ENCODE data around the gene TSPAN32. TPM values are rescaled to one million over a fixed set of nuclear protein-coding genes. Genes with fewer than 3 reads are reported as not detected.

The TSPAN32 gene
- total and polyA plus RNA-seq, 10 of the 15 experiments (the other 5 are each of a cell fraction or from before 2014, with no cell fraction given) = 0.08 TPM; not detected in 9

DNA sequence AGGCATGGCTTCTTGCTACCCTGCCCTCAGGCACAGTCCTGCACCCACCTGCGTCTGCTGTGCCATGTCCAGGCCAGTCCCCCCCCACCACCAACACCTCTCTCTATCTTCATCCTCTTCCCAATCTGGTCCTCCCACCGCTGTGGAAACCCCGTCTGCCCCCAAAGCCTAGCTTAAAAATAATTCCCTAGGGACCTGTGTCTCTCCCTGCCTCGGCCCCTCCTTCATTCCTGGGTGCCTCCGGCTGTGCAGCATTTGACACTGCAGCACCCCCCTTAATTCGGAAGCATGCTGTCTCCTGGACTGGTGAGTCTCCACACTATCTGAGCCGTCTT lies 28.9 kb upstream of the TSPAN32 start:
- in situ Hi-C loops (cut with MboI) = no loop called here
- no TSS peak for BruUV-seq (replicated peaks)

More for the DNA sequence above, 28.9 kb upstream of the TSPAN32 start:
- H3K4me2 ChIP-seq (ENCODE audit: control insufficient read depth, insufficient read depth) = no peak overlapping the region
- FAIRE-seq = no peak
- H4K20me1 ChIP-seq (ENCODE audit: control insufficient read depth, insufficient read depth) = no peaks in the 10 kb centered on the region
- intact Hi-C loops (cut with micrococcal nuclease; ENCODE audit: unreplicated experiment) = no loop called here
- no peak for DNase-seq (ENCODE audit: low read depth, low spot score)
- no peak overlapping the region for H3K27ac ChIP-seq (ENCODE audit: control insufficient read depth, insufficient read depth)
- ChIA-PET POLR2A (no interaction called here), SMC1A (ENCODE audit: uncharacterized antibody, unreplicated experiment) (no interaction called here), RAD21 (ENCODE audit: unreplicated experiment) (no interaction called here), CTCF (interaction anchor here (0.7 kb wide), 1 partner anchor 32 kb away, joined by 3 read pairs; no protein-coding TSS in a partner anchor)
- H3K79me2 ChIP-seq (ENCODE audit: control insufficient read depth, insufficient read depth, low read length) = no peaks in the 10 kb centered on the region
- H3K9me3 ChIP-seq (replicated peaks; ENCODE audit: control insufficient read depth, insufficient read depth, low read length) = no peaks in the 10 kb centered on the region; the same call in 2 of the 3 replicates
- TF ChIP-seq BACH1 (IDR thresholded peaks at IDR 0.05; ENCODE audit: borderline replicate concordance) (no peak), NR2C2 (IDR thresholded peaks at IDR 0.05; ENCODE audit: borderline replicate concordance, control insufficient read depth, insufficient read length, low read depth) (no peak), HCFC1 (IDR thresholded peaks at IDR 0.05; ENCODE audit: low read length) (no peak), BCL11A (IDR thresholded peaks at IDR 0.05; ENCODE audit: low read depth, low read length) (no peak), KLF5 (IDR thresholded peaks at IDR 0.05; ENCODE audit: partially characterized antibody) (no peak), BCL3 (IDR thresholded peaks at IDR 0.05; ENCODE audit: borderline replicate concordance, insufficient read depth, low read depth, low read length, poor library complexity, severe bottlenecking) (no peak), KDM1A (IDR thresholded peaks at IDR 0.05; ENCODE audit: borderline replicate concordance) (no peak), NFYA (IDR thresholded peaks at IDR 0.05; ENCODE audit: borderline replicate concordance, low read depth, low read length) (no peak), SMAD1 (IDR thresholded peaks at IDR 0.05; ENCODE audit: low read depth, partially characterized antibody) (no peak), BHLHE40 (IDR thresholded peaks at IDR 0.05; ENCODE audit: borderline replicate concordance in 1 of 2, low read depth in 2 of 2, low read length in 1 of 2) (no peak), RB1 (IDR thresholded peaks at IDR 0.05; ENCODE audit: borderline replicate concordance) (no peak), FOXK2 (IDR thresholded peaks at IDR 0.05) (no peak), MTA3 (IDR thresholded peaks at IDR 0.05; ENCODE audit: borderline replicate concordance, low read length) (no peak)
- TF ChIP-seq, protein P1, sequence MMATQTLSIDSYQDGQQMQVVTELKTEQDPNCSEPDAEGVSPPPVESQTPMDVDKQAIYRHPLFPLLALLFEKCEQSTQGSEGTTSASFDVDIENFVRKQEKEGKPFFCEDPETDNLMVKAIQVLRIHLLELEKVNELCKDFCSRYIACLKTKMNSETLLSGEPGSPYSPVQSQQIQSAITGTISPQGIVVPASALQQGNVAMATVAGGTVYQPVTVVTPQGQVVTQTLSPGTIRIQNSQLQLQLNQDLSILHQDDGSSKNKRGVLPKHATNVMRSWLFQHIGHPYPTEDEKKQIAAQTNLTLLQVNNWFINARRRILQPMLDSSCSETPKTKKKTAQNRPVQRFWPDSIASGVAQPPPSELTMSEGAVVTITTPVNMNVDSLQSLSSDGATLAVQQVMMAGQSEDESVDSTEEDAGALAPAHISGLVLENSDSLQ (IDR thresholded peaks at IDR 0.05) = no peak
- TF ChIP-seq, protein P2, sequence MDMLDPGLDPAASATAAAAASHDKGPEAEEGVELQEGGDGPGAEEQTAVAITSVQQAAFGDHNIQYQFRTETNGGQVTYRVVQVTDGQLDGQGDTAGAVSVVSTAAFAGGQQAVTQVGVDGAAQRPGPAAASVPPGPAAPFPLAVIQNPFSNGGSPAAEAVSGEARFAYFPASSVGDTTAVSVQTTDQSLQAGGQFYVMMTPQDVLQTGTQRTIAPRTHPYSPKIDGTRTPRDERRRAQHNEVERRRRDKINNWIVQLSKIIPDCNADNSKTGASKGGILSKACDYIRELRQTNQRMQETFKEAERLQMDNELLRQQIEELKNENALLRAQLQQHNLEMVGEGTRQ (IDR thresholded peaks at IDR 0.05; ENCODE audit: borderline replicate concordance, low read depth, low read length) = no peak
- TF ChIP-seq, protein P3, sequence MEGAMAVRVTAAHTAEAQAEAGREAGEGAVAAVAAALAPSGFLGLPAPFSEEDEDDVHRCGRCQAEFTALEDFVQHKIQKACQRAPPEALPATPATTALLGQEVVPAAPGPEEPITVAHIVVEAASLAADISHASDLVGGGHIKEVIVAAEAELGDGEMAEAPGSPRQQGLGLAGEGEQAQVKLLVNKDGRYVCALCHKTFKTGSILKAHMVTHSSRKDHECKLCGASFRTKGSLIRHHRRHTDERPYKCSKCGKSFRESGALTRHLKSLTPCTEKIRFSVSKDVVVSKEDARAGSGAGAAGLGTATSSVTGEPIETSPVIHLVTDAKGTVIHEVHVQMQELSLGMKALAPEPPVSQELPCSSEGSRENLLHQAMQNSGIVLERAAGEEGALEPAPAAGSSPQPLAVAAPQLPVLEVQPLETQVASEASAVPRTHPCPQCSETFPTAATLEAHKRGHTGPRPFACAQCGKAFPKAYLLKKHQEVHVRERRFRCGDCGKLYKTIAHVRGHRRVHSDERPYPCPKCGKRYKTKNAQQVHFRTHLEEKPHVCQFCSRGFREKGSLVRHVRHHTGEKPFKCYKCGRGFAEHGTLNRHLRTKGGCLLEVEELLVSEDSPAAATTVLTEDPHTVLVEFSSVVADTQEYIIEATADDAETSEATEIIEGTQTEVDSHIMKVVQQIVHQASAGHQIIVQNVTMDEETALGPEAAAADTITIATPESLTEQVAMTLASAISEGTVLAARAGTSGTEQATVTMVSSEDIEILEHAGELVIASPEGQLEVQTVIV (IDR thresholded peaks at IDR 0.05; ENCODE audit: borderline replicate concordance, partially characterized antibody) = no peak
- no peaks in the 10 kb centered on the region for H3K4me1 ChIP-seq (ENCODE audit: control insufficient read depth, insufficient read depth, low read length)
- H3K27me3 ChIP-seq (replicated peaks in 1 of 2; ENCODE audit: control insufficient read depth in 2 of 2, insufficient read depth in 2 of 2, low read length in 1 of 2) = peaks cover 0 to under 1% of the 10 kb centered on the region in 2 experiments; a peak in 2 of 4 replicates
- no peak overlapping the region for H3K9ac ChIP-seq (ENCODE audit: control insufficient read depth, insufficient read depth, low read length)
- ATAC-seq = no peak
- no peak overlapping the region for H2AFZ ChIP-seq (ENCODE audit: control insufficient read depth, low read depth, low read length)
- 29% methylated on average over 7 of the region's 7 CpGs for WGBS (ENCODE audit: insufficient coverage, insufficient replicate concordance, low lambda C conversion rate, missing lambda C conversion rate)
- H3K36me3 ChIP-seq (ENCODE audit: control insufficient read depth in 2 of 2, insufficient read depth in 2 of 2, low read length in 1 of 2) = no peaks in the 10 kb centered on the region
- no peak overlapping the region for H3K4me3 ChIP-seq

Measured in GM12878 (cell line).